Measurements from ENCODE around the gene SMURF2.
"Not testable (repeated sequence)": the region's sequence is repeated elsewhere in the genome, so short reads cannot be mapped to it uniquely, and the experiment has no call there.

Gene SMURF2

GRCh38 chr17:64628641-64629040, 33.5 kb downstream of the SMURF2 start:
- DNase-seq, result no peak

DNA sequence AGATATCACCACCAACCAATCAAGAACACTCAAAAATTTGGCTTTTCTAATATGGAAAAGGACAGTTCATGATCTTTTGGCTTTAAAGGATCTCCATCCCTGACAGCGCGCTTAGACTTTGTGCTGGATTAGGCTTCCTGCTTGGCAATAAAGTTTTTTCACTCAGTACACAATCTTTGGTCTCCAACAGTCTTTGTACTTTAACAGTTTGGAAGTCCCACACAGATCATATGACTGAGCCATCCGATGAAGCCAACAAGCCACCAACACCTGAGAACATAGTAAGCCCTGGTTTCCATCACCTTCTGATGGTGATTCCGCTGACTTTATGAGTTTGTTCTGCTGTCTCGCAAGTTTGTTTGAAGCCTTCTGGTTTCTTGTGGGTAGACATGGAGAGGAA, 34.3 kb downstream of the SMURF2 start:
- DNase-seq, result no peak

GRCh38 chr17:64626827-64627226, 35.3 kb downstream of the SMURF2 start:
- no peak for DNase-seq

- no peak for DNase-seq
Measured at GRCh38 chr17:64625541-64625940, 36.6 kb downstream of the SMURF2 start.

GRCh38 chr17:64622931-64623654, 39.0 kb downstream of the SMURF2 start:
- no peak for DNase-seq

GRCh38 chr17:64621772-64622171, 40.3 kb downstream of the SMURF2 start:
- DNase-seq, result no peak

- no peak for DNase-seq
Measured at GRCh38 chr17:64618848-64619247, 43.3 kb downstream of the SMURF2 start.

GRCh38 chr17:64617125-64617780, 44.9 kb downstream of the SMURF2 start:
- DNase-seq, result no peak

DNA sequence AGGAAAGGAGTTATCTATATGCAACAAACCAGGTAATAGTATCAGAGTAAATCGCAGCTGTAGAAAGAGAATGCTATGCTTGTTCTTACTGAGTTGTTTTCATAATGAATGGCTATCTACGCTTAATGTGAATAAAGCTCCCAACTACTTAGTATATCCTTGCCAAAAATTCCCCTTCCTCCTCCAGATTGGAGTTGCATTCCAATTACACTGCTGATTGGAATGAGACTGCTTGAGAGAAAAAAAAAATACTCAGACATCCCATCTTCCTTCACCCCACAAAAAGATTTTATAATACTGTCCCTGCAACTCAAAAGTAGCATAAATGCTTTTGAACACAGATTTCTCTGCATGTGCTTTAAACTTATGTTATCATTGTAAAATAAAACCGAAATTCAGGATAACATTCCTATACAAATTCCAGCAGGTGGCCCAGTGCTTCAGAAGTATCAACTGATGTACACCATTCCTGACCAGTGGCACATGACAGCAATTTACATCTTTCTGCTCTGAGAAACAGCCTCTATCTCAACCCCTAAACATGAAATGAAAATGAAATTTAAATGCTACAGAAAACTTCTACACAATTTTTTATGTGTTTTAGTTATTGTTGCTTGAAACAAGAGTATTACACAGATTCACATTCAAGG, 47.0 kb downstream of the SMURF2 start:
- DNase-seq, result no peak

DNA sequence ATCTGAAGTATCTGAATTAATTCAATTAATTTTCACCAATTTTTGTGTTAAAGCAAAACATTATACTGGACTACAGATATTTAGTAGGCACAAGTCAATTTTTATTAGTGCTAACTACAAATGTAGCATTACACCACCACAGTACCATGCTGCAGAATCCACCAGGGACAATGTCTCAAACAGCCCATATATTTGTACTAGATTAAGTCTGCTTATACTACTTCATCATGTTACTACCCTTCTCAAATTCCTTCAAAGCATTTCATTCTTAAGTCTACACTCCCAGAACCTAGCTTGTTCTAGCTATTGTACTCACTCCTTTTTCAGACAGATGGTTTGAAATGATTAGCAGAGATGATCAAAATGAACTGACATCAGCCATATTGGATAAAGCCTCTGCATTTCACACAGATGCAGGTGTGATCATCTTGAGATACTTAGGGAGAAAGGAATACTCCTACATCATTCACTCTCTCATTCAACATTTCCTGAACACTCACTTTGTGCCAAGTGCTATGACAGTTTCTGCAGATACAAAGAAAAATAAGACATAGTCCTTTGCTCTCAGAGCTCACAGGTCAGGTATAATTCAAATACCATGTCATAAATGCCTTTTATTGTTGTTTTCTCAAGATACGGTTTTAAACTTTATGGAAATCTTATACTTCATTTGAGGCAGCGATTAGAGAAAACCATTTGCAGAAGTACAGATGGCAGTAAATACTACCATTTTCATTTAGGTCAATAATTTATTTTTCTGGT, 47.7 kb downstream of the SMURF2 start:
- DNase-seq, result peak; percentile 11

GRCh38 chr17:64611369-64611768, 50.7 kb downstream of the SMURF2 start:
- DNase-seq, result no peak

GRCh38 chr17:64610244-64610643, 51.9 kb downstream of the SMURF2 start:
- not testable (repeated sequence) for DNase-seq

- DNase-seq, result no peak
Measured at GRCh38 chr17:64608571-64608981, 53.5 kb downstream of the SMURF2 start.

DNA sequence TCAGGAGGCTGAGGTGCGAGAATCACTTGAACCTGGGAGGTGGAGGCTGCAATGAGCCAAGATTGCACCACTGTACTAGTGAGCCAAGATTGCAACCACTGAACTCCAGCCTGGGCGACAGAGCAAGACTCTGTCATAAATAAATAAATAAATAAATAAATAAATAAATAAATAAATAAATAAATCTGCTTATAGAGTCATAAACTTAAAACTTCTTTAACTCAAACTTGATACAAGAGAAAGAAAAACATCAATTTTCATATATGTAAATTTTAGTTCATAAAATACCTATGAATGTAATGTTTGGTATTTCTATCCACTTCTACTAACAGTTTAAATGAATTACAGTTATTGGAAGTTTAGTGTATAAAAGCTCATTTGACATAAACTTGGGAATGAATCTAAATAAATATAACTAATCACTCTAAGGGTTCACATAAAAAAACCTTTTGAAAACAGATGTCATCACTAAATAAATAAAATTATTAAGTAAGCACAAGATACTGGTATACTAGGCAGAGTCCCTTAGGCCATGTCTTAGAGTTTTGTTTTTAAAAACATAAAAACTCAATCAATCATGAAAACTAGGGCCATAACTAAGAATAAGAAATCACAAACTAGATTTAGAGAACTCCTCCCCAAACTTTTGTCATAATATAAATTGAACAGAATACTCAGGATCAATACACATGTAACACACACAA, 54.1 kb downstream of the SMURF2 start:
- no peak for DNase-seq

- DNase-seq, result peak; percentile 10
Measured at GRCh38 chr17:64604532-64604931, 57.6 kb downstream of the SMURF2 start.

GRCh38 chr17:64603987-64604386, 58.1 kb downstream of the SMURF2 start:
- no peak for DNase-seq

- DNase-seq, result no peak
Measured at GRCh38 chr17:64599827-64600226, 62.3 kb downstream of the SMURF2 start.

DNA sequence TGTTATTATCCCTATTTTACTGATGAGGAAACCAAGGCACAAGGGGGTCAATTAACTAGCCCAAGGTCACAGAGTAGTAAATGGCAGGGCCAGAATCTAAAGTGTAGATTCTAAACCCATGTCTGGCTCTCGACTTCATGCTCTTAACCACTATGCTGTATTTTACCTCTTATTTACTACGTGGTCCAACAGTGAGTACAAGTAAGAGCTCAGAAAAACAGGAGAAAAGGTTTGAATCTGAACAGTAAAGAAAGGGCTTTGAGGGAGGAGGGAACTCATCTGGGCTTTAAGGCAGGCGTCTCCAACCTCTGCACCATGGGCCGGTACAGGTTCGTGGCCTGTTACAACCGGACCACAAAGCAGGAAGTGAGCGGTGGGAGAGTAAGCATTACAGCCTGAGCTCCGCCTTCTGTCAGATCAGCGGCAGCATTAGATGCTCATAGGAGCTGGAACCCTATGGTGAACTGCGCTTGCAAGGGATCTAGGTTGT, 62.9 kb downstream of the SMURF2 start:
- DNase-seq, result no peak

DNA sequence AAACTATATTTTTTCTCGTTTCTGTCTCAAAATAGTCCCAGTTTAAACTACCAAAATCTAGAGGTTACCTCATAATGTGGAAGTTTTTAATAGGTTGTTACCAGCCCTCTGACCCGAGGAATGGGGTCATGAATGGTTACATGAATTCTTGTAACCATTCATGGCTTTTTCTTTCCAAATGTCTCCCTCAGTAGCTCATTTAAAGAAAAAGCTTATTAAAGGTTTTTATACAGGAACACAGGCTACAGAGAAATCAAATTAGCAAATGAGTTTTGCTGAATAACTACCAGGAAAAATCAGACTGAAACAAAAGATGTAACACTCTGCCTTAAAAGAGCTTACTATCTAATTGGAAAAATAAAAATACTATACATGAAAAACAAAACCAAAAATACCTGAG, 63.4 kb downstream of the SMURF2 start:
- no peak for DNase-seq

DNA sequence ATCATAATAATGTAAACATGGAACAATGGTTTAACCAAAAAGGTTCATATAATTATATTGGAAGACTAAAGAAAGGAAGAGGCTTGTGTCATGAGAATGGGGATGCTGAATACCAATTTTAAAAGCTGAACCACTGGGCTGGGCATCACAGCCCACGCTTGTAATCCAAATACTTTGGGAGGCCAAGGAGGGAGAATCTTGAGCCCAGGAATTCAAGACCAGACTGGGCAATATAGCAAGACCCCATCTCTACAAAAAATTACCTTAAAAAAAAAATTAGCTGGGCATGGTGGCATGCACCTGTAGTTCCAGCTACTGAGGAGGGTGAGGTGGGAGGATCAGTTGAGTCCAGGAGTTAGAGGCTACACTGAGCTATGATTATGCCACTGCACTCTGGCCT, 65.1 kb downstream of the SMURF2 start:
- no peak for DNase-seq

- no peak for DNase-seq
Measured at GRCh38 chr17:64596439-64596838, 65.7 kb downstream of the SMURF2 start.

GRCh38 chr17:64591944-64592343, 70.2 kb downstream of the SMURF2 start:
- no peak for DNase-seq

- DNase-seq, result no peak
Measured at GRCh38 chr17:64585146-64585545, 77.0 kb downstream of the SMURF2 start.

Measured in NCI-H2171 treated with DMSO at 0.1 percent for 48 hours (cell line).